Activated T-cell treated with anti-CD3 and anti-CD28 coated beads, Interleukin-2, amount 50 U/mL, for 4 hours (primary cell): Measurements from ENCODE around the gene KLK4. TPM values are rescaled to one million over a fixed set of nuclear protein-coding genes. Genes with fewer than 3 reads are reported as not detected.

Experiments used
- ATAC-seq, 2 donors: fragments of 200-7000 bp; cut with Tn5 transposase; one replicate each; pipeline ENCODE4 v1.10.0; 2021
- DNase-seq: peaks from one replicate; pipeline ENCODE4 v3.0.0-alpha.2; 2020
- H3K27me3 Mint-ChIP-seq: one replicate; pipeline ENCODE4 v1.8.0; 2021; ENCODE audit warnings: low read depth, mixed read lengths
- H3K36me3 Mint-ChIP-seq: one replicate; pipeline ENCODE4 v1.8.0; 2022; ENCODE audit warnings: mixed read lengths; ENCODE audit not compliant: insufficient read depth
- H3K4me1 Mint-ChIP-seq: one replicate; pipeline ENCODE4 v1.8.0; 2021; ENCODE audit warnings: low read depth, mixed read lengths
- H3K4me3 Mint-ChIP-seq: one replicate; pipeline ENCODE4 v1.8.0; 2021; ENCODE audit warnings: mild to moderate bottlenecking, moderate library complexity, mixed read lengths
- H3K9me3 Mint-ChIP-seq: one replicate; pipeline ENCODE4 v1.8.0; 2021; ENCODE audit warnings: mixed read lengths
- total RNA-seq, 3 donors: library from RNA; stranded (reverse); gene quantifications; one replicate each; pipeline ENCODE4 v1.2.1, GENCODE V29; 2021

Gene KLK4, protein sequence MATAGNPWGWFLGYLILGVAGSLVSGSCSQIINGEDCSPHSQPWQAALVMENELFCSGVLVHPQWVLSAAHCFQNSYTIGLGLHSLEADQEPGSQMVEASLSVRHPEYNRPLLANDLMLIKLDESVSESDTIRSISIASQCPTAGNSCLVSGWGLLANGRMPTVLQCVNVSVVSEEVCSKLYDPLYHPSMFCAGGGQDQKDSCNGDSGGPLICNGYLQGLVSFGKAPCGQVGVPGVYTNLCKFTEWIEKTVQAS
- total RNA-seq, result not detected

DNA sequence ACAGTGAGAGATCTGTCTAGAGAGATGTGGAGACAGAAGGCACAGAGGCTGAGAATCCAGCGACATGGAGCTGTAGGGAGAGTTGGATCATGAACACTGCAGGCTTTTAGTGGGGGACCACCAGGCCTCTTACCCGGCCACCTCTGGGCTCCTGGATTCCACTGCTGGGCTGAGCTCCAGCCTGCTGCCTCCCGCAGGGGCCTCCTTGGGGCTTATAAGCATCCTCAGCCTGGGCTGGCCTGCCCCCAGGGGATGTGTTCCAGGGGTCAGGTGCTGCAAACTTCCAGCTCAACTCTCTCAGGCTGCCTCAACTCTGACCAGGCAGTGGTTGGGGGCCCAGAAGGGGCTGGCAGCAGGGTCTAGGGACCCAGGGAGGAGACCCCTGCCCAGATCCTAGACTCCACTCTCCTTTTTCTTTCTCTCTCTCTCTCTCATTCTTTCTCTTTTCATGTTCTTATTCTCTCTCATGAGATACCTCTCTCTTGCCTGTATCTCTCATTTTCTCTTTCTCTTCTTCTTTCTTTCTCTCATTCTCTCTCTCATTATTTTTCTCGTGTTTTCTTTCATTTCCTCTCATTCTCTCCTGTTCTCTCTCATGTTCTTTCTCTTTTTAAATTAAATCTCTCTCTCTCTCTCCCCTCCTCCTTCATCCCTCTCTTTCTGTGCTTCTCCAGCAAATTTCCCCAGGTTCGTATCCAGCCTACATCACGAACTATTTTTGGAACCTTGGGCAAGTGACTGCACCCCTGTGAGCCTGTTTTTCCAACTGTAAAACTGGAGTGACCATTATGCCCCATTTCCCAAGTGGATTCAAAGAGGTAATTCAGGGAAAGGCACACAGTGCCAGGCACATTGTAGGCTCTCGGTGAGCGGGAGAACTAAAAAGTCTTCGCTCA, at the start of gene KLK4:
Gene KLK4, minus strand, starts transcription at position 190 of the 896 bp plus-strand sequence. CDS start 657 bp downstream, outside the sequence.
- peaks cover 57% of the 10 kb centered on the region for H3K27me3 Mint-ChIP-seq
- H3K36me3 Mint-ChIP-seq, result no peaks in the 10 kb centered on the region
- peaks cover 4% of the 10 kb centered on the region for H3K4me1 Mint-ChIP-seq
- no peak for ATAC-seq
- no peak within 1 kb of the TSS for H3K4me3 Mint-ChIP-seq
- H3K9me3 Mint-ChIP-seq, result no peaks in the 10 kb centered on the region
- DNase-seq, result no peak

DNA sequence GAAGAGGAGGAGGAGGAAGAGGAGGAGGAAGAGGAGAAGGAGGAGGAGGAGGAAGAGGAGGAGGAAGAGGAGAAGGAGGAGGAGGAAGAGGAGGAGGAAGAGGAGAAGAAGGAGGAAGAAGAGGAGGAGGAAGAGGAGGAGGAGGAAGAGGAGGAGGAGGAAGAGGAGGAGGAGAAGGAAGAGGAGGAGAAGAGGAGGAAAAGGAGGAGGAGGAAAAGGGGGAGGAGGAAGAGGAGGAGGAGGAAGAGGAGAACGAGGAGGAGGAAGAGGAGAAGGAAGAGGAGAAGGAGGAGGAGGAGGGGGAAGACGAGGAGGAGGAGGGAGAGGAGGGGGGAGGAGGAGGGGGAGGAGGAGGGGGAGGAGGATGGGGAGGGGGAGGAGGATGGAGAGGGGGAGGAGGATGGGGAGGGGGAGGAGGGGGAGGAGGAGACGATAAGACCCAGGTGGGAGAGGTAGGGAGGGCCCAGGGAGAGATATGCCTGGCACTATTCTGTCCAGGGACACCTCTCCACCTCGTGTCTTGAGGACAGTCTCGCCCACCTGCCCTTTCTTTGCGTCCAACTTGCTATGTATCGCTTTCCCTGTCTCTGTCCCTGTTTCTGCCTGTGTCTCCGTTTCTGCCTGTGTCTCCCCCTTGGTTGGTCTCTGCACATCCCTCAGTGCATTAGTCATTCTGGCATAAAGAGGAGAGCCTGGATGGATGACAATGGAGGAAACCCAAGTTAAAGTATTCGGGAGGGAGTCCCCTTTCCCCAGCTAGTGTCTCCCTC, 48.7 kb upstream of the KLK4 start:
- no peaks in the 10 kb centered on the region for H3K4me1 Mint-ChIP-seq

DNA sequence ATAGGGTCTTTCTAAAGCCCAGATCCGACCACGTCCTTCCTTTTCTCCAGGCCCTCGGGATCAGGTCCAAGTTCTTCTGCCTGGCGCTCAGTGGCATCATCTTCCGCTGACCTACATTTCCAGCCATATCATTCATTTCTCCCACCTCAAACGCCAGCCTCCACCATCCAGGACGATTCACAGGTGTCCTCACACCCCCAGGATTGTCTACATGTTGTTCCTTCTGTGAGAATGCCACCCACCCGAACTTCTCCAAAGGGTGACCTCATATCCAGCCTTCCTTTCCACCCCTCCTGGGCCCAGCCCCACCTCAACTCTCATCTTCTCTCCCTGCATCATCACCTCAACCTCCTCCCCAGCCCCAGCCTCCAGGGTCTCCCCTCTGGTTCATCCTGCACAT, 46.4 kb upstream of the KLK4 start:
- Mint-ChIP-seq H3K27me3 (peaks cover 30% of the 10 kb centered on the region), H3K9me3 (peaks cover 12% of the 10 kb centered on the region), H3K4me1 (no peaks in the 10 kb centered on the region), H3K36me3 (no peaks in the 10 kb centered on the region), H3K4me3 (no peak overlapping the region)
- no peak for ATAC-seq
- no peak for DNase-seq

More for the DNA sequence above, 48.7 kb upstream of the KLK4 start:
- ATAC-seq, result no peak
- Mint-ChIP-seq H3K4me3 (no peak overlapping the region), H3K27me3 (peaks cover 29% of the 10 kb centered on the region), H3K9me3 (peaks cover 15% of the 10 kb centered on the region), H3K36me3 (no peaks in the 10 kb centered on the region)
- no peak for DNase-seq

DNA sequence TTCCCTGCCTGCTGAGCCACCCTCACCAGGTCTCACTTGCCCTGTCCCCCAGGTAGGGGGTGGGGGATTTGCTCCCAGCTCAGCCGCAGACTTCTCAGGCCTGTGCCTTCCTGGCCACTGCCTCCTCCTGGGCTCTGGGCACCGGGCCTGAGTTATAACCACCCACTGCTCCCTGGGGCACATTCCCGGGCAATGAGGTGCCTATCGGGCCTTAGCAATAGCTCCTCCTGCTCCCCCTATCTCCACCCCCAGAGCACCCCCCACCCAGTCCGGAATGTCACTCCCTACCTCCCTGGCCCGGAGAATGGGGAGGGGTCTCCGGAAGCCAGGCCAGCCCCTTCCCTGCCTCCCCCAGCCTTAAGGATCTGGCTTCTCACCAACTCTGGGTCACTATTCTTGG, 41.7 kb upstream of the KLK4 start, which contains the start of gene KLK5:
Gene KLK5, minus strand, starts transcription at position 129 of the 400 bp plus-strand sequence. CDS start 381 bp downstream, outside the sequence.
- peaks cover 38% of the 10 kb centered on the region for H3K27me3 Mint-ChIP-seq
- no peak within 1 kb of the TSS for H3K4me3 Mint-ChIP-seq
- ATAC-seq (no peak), DNase-seq (no peak)
- H3K36me3 Mint-ChIP-seq, result no peaks in the 10 kb centered on the region
- no peaks in the 10 kb centered on the region for H3K4me1 Mint-ChIP-seq
- no peaks in the 10 kb centered on the region for H3K9me3 Mint-ChIP-seq

DNA sequence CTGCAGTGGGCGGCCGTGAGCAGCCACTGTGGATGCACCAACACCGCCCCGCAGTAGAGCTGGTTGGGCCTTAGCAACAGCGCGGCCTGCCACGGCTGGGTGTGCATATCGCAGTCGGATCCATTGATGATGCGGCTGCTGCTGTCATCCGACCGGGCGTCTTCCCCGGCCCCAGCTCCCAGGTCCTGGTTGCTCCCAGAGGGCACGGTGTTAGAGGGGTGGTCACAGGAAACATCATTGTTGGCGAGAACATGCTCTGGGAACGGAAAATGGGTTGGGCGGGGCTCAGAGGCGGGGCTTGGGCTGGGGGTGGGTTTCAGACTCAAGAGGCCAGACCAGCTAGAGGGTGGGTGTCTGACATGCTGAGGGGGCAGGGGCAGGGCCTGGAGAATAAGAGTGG, 38.7 kb upstream of the KLK4 start:
- Mint-ChIP-seq H3K4me3 (no peak overlapping the region), H3K27me3 (peaks cover 33% of the 10 kb centered on the region), H3K9me3 (no peaks in the 10 kb centered on the region), H3K4me1 (no peaks in the 10 kb centered on the region), H3K36me3 (no peaks in the 10 kb centered on the region)
- no peak for DNase-seq
- ATAC-seq, result no peak

DNA sequence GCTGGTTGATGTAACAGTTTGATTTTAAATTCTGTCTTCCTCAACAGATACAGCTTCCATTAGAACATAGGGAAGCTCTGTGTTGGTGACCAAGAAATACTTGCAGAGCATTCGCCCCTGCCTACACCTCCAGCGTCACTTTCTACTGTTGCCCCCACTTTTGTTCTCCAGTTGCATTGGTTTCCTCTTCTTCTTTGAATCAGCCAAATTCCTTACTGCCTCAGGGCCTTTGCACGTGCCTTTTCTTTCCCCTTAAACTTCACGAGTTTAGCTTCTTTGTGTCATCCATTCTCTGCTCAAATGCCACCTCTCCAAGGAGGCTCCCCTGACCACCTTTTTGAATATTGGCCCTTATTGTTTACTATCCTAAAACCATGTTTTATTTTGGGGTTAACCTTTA, 35.9 kb upstream of the KLK4 start:
- no peaks in the 10 kb centered on the region for H3K36me3 Mint-ChIP-seq
- no peaks in the 10 kb centered on the region for H3K4me1 Mint-ChIP-seq
- DNase-seq (no peak), ATAC-seq (no peak)
- peaks cover 33% of the 10 kb centered on the region for H3K27me3 Mint-ChIP-seq
- no peak overlapping the region for H3K4me3 Mint-ChIP-seq
- peaks cover 2% of the 10 kb centered on the region for H3K9me3 Mint-ChIP-seq

DNA sequence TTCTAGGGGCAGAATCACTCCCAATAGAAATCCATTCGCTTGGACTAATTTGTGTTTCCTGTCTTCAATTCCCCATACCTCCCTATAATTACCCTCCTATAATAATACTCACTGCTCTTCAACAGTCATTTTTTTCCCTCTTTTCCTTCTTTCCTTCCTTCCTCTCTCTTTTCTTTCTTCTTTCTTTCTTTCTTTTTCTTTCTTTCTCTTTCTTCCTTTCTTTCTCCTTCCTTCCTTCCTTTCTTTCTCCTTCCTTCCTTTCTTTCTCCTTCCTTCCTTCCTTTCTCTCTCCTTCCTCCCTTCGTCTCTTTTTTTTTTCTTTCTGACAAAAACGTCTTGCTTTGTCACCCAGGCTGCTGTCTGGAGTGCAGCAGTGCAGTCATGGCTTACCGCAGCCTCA, 33.6 kb upstream of the KLK4 start:
- no peaks in the 10 kb centered on the region for H3K36me3 Mint-ChIP-seq
- no peaks in the 10 kb centered on the region for H3K4me1 Mint-ChIP-seq
- H3K4me3 Mint-ChIP-seq, result no peak overlapping the region

DNA sequence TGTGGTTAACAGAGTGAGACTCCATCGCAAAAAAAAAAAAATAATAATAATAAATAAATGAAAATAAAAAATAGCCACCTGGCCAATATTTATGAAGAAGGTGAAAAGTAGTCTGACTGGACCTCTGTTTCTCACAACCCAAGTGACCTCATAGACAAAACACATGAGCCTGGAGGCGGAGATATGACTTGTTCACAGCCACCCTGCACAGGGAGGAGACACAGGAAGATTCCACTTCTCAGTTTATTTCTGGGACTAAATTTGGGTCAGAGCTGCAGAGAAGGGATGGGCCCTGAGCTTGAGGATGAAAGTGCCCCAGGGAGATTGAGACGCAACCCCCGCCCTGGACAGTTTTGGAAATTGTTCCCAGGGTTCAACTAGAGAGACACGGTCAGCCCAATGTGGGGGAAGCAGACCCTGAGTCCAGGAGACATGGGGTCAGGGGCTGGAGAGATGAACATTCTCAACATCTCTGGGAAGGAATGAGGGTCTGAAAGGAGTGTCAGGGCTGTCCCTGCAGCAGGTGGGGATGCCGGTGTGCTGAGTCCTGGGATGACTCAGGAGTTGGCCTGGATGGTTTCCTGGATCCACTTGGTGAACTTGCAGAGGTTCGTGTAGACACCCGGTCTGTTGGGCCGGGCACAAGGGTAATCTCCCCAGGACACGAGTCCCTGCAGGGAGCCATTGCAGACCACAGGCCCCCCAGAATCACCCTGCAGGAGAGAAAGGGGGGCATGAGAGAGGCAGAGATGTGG, 32.1 kb upstream of the KLK4 start:
- Mint-ChIP-seq H3K9me3 (peaks cover 10% of the 10 kb centered on the region), H3K36me3 (no peaks in the 10 kb centered on the region), H3K4me3 (no peak overlapping the region), H3K4me1 (no peaks in the 10 kb centered on the region), H3K27me3 (peaks cover 26% of the 10 kb centered on the region)
- DNase-seq (no peak), ATAC-seq (no peak)

More for the DNA sequence above, 33.6 kb upstream of the KLK4 start:
- ATAC-seq (no peak), DNase-seq (no peak)
- Mint-ChIP-seq H3K27me3 (peaks cover 31% of the 10 kb centered on the region), H3K9me3 (peaks cover 4% of the 10 kb centered on the region)

DNA sequence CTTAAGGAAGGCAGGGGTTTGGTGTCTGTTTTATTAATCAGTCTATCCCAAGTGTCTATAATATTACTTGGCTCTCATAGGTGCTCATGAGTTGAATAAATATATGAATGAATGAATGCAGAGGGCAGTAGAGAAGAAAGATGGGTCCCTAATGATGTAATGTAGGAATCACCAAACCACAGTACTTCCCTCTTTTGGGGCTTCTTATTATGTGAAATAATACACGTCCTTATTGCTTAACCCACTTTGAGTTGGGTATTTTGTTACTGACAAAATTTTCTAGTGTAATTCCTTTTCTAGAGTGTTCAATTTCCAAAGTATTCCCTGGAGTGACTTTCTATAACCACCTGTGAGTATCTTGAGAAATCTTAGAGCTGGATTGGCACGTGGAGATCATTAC, 28.4 kb upstream of the KLK4 start:
- Mint-ChIP-seq H3K36me3 (no peaks in the 10 kb centered on the region), H3K4me3 (no peak overlapping the region), H3K27me3 (peaks cover 38% of the 10 kb centered on the region), H3K9me3 (peaks cover 10% of the 10 kb centered on the region), H3K4me1 (no peaks in the 10 kb centered on the region)
- no peak for ATAC-seq
- DNase-seq, result no peak

DNA sequence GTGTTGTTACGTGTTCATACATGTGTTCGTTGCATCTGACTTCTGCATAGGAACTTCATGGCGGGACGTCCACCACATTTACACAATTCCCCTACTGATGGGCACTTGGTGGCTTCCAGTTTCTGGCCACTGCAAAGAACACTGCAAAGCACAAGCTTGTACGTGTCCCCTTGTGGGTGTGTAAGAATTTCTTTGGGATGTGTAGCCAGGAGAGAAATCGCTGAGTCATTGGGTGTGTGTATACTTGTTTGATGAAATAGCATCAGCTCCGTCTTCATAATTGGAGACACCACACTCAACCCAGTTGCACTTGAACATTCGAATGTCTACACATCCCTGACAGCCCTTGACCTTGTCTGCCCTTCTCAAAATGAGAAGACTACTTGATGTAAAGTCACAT, 22.4 kb upstream of the KLK4 start:
- Mint-ChIP-seq H3K27me3 (peaks cover 50% of the 10 kb centered on the region), H3K9me3 (no peaks in the 10 kb centered on the region), H3K4me1 (no peaks in the 10 kb centered on the region), H3K4me3 (no peak overlapping the region), H3K36me3 (no peaks in the 10 kb centered on the region)
- no peak for ATAC-seq
- no peak for DNase-seq

DNA sequence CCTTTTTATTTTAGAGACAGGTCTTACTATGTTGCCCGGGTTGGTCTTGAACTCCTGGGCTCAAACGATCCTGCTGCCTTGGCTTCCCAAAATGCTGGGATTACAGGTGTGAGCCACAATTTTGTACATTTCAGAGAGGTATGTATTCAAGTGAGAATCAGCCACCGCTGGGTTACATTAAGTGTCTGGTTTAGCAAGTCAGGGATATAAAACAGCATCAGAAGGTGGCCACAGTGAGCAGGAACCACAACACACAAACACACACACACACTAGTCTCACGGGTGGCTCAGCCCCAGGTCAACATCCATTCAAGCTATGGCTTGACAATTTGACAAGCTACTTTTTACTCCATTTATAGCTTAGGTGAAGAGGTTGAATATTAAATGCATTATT, 21.5 kb upstream of the KLK4 start:
- no peak overlapping the region for H3K4me3 Mint-ChIP-seq
- H3K4me1 Mint-ChIP-seq, result no peaks in the 10 kb centered on the region
- ATAC-seq (no peak), DNase-seq (no peak)
- H3K9me3 Mint-ChIP-seq, result no peaks in the 10 kb centered on the region
- H3K27me3 Mint-ChIP-seq, result peaks cover 57% of the 10 kb centered on the region
- H3K36me3 Mint-ChIP-seq, result no peaks in the 10 kb centered on the region

DNA sequence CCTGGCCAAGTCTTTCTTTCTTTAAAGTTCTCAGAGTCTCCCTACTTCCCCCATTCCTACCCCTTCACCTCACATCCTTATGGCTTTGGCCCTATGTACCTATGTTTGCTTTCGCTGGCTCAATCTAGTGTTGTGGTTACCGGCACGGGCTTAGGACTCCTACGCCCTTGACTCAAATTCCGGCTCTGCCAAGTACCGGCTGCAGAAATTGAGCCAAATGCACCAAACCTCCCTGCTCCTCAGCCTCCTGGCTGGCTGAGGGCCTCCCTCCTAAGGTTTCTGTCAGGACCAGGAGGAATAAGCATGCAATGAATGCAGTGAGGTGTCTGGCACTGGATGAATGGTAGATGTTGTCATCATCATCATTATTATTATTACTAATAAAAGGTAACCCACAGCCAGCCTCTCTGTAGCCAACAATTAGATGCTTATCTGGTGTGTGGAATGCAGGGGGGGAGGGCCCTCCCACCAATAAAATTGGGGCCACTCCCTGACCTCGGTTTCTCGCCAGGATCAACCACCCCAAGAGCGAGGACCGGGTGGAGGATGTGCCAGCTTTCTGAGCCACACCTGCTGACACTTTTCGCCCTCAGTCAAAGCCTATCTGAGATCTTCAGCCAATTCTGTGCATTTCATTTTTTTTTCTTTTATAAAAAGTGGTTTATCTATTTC, 21.0 kb upstream of the KLK4 start:
- Mint-ChIP-seq H3K27me3 (peaks cover 58% of the 10 kb centered on the region), H3K9me3 (no peaks in the 10 kb centered on the region)
- ATAC-seq, result no peak

DNA sequence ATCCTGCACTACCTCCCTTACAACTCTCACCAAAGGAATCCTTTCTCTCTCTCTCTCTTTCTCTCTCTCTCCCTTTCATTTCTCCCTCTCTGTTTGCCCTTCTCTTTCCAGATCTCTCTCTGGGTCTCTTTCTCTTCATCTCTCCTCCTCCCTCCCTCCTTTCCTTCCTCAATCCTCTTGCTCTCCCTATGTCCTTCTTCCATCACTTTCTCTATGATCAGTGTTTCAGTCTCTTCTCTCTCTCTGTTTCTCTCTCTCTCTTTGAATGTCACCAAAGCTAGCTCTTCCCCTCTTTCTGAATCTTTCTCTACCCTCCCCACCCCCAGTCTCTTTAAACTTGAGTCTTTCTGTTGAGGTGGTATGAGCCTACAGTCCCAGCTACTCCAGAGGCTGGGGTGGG, 19.8 kb upstream of the KLK4 start:
- H3K27me3 Mint-ChIP-seq, result peaks cover 53% of the 10 kb centered on the region
- ATAC-seq (no peak), DNase-seq (no peak)
- no peaks in the 10 kb centered on the region for H3K9me3 Mint-ChIP-seq
- H3K4me3 Mint-ChIP-seq, result no peak overlapping the region
- no peaks in the 10 kb centered on the region for H3K36me3 Mint-ChIP-seq
- no peaks in the 10 kb centered on the region for H3K4me1 Mint-ChIP-seq

More for the DNA sequence above, 21.0 kb upstream of the KLK4 start:
- Mint-ChIP-seq H3K36me3 (no peaks in the 10 kb centered on the region), H3K4me3 (no peak overlapping the region), H3K4me1 (no peaks in the 10 kb centered on the region)
- no peak for DNase-seq
